ENCODE results near the gene KRTAP2-2.

- no peak for TF ChIP-seq CTCF (IDR thresholded peaks at IDR 0.05 in 2 of 3, conservative IDR thresholded peaks at IDR 0.05 in 1 of 3; ENCODE audit: control insufficient read depth in 2 of 3, extremely low read depth in 1 of 3, insufficient read depth in 1 of 3, low read depth in 3 of 3, low read length in 3 of 3)
- TF ChIP-seq MXI1 (IDR thresholded peaks at IDR 0.05; ENCODE audit: low read depth, low read length), result no peak
- no peak for TF ChIP-seq EZH2 (IDR thresholded peaks at IDR 0.05; ENCODE audit: borderline replicate concordance, control insufficient read depth, low read depth, low read length)
- no peak for TF ChIP-seq BCL3 (IDR thresholded peaks at IDR 0.05; ENCODE audit: borderline replicate concordance, insufficient read depth, low read depth, low read length, poor library complexity, severe bottlenecking)
- no peak for TF ChIP-seq YY1 (IDR thresholded peaks at IDR 0.05; ENCODE audit: low read depth, low read length)
- no peak for TF ChIP-seq TAF1 (IDR thresholded peaks at IDR 0.05; ENCODE audit: borderline replicate concordance, low read depth, low read length)
- TF ChIP-seq TCF12 (IDR thresholded peaks at IDR 0.05; ENCODE audit: low read depth, low read length), result no peak
- no peak for TF ChIP-seq SMAD1 (IDR thresholded peaks at IDR 0.05; ENCODE audit: low read depth, partially characterized antibody)
- no peak for TF ChIP-seq EGR1 (IDR thresholded peaks at IDR 0.05; ENCODE audit: borderline replicate concordance in 1 of 2, low read depth in 2 of 2, low read length in 2 of 2)
- TF ChIP-seq USF2 (IDR thresholded peaks at IDR 0.05; ENCODE audit: borderline replicate concordance, low read depth, low read length), result no peak
- no peak for TF ChIP-seq FOXM1 (IDR thresholded peaks at IDR 0.05; ENCODE audit: low read depth, low read length)
Observed at GRCh38 chr17:41008811-41009210, 46.2 kb downstream of the KRTAP2-2 start, which contains the start of gene KRTAP3-1.

Data from GM12878 (cell line).